SW480 (cell line): ENCODE results near the gene GOLGA8K.
"Not testable (repeated sequence)": the region's sequence is repeated elsewhere in the genome, so short reads cannot be mapped to it uniquely, and the experiment has no call there.

Experiments used
- DNase-seq: peaks from one replicate; pipeline ENCODE4 v3.0.0-alpha.2; 2016; ENCODE audit warnings: low spot score

GOLGA8K gene

DNA sequence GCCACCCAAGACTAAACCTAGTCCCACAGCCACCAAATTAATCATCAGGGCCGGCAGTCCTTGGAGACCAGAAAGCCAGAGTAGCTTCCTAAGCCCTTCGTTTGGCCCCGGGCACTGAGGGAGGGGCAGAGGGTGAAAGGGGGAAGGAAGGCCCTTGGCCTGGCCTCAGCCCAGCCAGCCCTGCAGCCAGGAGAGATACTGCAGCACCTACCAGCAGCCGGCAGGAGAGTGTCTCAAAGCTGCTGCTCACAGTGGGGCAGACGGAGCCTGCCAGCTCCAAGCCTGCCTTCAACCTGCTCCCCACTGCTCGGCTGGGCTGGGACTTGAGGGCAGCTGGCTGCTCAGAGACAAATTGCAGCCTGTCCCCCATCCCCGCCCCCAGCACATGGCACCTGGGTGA, 50.3 kb downstream of the GOLGA8K start:
- DNase-seq: not testable (repeated sequence)

DNA sequence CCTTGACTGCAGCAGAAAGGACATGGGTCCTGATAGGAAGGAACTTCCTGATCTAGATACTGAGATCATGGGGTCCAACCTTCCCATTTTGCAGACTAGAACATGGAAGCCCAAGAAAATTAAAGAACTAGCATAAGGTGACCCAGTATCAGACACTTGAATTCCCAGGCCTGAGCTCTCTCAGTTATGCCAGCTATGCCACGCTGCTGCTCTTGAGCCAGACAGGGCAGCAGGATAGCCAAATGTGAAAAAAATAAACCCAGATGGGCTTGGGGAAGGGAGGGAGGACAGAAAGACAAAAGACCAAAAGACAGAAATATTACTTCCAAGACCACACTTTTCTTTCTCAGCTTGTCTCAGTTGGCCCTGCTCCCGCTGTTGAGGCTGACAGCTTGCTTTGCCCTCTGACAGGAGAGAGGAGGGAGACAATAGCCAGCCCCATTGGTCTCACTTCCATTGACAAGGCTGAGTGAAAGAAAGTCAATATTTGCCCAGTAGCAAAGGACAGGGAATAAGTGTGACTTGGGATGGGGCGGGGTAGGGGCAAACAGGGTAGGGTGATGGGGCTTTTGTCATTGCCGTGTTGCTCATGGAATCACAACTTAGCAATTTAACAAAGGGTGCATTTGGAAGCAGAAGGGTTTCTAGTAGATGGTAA, 52.4 kb downstream of the GOLGA8K start:
- DNase-seq: not testable (repeated sequence)

DNA sequence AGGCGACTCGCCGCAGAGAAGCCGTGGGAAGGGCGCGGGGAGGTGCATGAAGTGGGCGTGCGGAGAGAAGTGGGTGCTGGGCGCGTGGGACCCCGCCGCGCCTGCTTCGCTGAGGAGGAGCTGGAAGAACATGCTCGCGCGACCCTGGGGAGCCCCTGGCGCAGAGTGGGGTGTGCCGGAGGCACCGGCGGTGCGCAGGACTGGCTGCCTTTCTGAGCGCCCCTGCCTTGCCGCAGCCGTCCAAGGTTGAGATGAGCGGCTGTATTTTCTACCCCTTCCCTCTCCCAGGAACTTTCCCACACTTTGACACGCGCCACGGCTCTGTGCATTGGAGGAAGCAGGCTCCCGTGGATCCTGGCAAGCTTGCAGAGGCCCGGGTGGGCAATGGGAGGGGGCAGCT, 56.1 kb downstream of the GOLGA8K start:
- not testable (repeated sequence) for DNase-seq

DNA sequence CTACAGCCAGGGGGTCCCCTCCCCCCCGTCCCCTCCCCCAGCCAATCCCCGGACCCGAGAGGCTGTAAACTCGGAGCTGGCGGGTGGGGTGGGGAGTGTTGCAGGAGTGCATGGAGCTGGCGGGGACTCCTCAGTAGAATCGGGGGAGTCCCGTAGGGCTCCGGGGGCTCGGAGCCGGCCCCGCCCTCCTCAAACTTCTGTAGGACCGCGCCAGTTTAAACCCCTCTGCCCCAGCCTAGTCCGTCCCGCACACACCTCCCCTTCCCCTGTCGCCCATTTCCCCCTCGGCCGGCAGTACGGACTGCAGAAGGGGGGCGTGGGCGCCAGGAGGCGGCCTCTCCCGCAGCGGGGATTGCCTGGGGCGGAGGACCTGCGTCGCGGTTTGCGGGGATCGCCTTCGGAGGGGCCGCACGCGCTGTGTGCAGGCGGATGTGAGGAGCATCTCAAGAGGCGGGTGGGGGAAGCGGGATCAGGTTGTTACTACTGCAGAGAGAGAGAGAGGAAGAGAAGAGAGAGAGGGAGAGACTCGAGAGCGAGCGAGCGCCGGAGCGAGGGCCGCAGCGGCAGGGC, 57.0 kb downstream of the GOLGA8K start:
- DNase-seq: not testable (repeated sequence)

DNA sequence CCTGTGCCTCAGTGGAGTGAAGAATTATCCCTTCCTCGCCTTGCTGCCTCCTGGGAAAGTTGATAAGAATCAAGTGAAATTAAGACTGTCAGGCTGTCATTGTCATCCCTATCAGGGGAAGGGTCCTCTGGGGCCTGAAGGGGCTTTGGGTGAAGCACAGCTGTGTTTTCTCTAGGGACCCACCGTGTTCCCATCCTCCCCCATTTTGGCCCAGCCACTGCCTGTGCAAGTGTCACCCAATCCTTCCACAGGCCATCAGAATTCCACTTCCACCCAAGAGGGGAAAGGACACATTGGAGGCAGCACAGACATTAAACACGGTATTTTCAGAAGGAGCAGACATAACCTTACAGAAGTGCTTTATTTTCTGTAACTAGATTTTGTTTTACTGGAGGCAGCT, 59.2 kb downstream of the GOLGA8K start:
- not testable (repeated sequence) for DNase-seq
